Kidney glomerular epithelial cell (primary cell): Measurements from ENCODE around the gene TPRA1.
"Not testable (repeated sequence)": the region's sequence is repeated elsewhere in the genome, so short reads cannot be mapped to it uniquely, and the experiment has no call there.

ENCODE experiments used
- DNase-seq: peaks from one replicate; lab custom pipeline; 2025; lab: John Stamatoyannopoulos, UW

Gene TPRA1

GRCh38 chr3:127536830-127537812 lies 53.4 kb downstream of the TPRA1 start:
- no peak for DNase-seq

- DNase-seq = no peak
Observed at GRCh38 chr3:127535901-127536829, 54.4 kb downstream of the TPRA1 start.

GRCh38 chr3:127535106-127535785 lies 55.3 kb downstream of the TPRA1 start:
- no peak for DNase-seq

- no peak for DNase-seq
Observed at GRCh38 chr3:127534564-127534963, 56.0 kb downstream of the TPRA1 start.

- DNase-seq = no peak
Observed at GRCh38 chr3:127534161-127534451, 56.4 kb downstream of the TPRA1 start.

- DNase-seq = no peak
Observed at GRCh38 chr3:127532561-127533203, 57.9 kb downstream of the TPRA1 start.

DNA sequence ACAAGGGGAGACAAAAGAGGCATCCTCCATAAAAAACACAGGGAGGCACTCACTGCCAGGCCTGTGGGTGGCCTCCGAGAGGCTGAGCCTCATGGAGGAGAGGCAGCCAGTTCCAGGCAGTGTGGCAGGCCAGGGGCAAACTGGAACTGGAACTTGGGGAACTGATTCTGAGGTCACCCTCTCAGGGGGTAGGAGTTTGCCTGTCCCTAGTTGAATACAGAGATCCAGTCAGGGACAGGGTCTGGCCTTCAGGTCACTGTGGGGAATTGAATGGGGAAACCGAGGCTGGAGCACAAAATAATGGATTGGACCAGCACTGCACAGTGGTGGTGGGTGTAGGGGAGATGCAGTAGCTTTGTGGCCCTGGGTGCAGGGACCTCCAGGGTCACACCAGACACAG lies 58.7 kb downstream of the TPRA1 start:
- DNase-seq = no peak

GRCh38 chr3:127530863-127531262 lies 59.7 kb downstream of the TPRA1 start:
- not testable (repeated sequence) for DNase-seq

DNA sequence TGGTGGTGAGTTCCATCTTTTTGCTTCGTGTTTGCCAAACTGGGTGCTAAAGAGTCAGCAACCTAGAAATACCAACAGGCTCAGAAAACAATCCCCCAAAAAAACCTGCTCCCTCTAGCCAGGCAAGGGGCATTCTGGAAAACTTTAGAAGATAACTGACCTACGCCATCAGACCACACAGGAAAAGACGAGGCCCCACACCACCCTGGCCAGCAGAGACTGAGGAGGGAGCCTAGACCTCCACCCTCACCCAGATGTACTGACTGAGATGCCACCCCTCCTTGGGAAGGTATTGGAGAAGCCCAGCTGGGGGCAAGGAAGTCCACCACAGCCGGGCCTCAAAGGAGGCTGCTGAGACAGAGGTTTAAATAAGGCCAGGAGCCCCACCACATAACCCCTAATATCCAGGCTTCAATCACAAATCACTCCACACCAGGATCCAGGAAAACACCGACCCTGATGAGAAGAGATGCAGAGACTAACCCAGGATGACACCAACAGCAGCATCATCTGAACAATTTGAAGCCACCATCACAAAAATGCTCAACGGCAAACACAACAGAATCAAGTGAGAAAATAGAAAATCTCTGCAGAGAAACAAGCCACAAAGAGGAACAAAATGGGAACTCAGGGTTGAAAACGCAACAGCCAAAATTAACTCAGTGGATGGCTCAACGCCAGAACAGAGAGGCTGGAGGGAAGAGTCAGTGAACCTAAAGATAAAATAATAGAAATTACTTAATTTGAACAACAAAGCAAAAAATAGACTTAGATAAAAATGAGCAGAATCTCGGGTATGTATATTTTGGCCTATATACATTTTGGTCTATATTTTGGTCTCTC lies 61.0 kb downstream of the TPRA1 start:
- no peak for DNase-seq

DNA sequence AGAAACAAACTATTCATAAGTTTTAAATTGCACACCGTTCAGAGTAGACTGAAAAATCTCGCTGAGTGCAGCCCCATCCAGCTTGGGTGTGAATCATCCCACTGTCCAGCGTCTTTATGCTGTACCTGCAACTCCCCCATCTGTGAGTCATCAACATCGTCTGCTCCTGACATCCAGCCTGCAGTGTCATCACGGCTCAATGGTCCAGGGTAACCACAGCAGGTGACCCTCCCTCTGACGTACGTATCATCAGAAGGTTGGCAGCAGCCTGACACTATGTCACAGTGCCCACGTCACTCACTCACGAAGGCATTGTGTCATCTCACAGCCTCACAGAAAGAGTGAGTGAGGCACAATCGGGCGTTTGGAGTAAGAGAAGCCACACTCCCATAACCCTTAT lies 65.2 kb downstream of the TPRA1 start:
- peak; percentile 99 for DNase-seq

DNA sequence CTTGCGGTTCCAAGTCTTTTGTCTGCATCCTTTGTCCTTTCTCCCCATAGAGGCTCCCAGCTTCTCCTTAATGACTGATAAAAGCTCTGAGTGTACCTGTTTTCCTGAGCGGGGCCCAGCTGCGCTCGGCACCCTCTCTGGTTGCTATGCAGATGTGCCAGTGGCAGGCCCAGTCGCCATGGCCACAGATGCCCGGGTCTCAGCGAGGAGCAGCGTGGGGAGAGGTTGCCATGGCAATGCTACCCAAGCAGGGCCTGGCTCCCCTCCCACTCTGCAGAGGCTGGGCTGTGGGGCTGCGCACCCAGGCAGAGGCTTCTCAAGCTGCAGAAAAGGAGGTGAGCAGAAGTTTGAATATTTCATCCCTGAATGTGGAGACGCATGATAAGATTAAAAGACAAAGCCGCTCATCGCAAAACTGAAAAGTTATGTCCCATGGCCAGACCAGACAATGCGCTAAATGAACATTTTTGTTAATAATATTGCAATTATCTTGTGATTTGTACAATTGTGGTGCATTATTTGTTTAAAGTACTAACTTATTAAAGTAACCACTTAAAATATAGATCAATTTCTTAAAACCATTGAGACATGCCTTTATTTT lies 66.1 kb downstream of the TPRA1 start:
- DNase-seq = no peak
